Endothelial cell (in vitro differentiated cells): ENCODE measurements around the gene SAMD4A. TPM values are rescaled to one million over a fixed set of nuclear protein-coding genes. Genes with fewer than 3 reads are reported as not detected.

Source experiments
- DNase-seq: peaks from one replicate; pipeline ENCODE4 v3.0.0; 2021; ENCODE audit warnings: low spot score
- H3K27ac Mint-ChIP-seq: one replicate; pipeline ENCODE4 v1.8.0; 2021; ENCODE audit warnings: mixed read lengths, inconsistent platforms; ENCODE audit not compliant: unreplicated experiment
- H3K27me3 Mint-ChIP-seq: one replicate; pipeline ENCODE4 v1.8.0; 2021; ENCODE audit warnings: mild to moderate bottlenecking, moderate library complexity, mixed read lengths, inconsistent platforms; ENCODE audit not compliant: unreplicated experiment
- H3K36me3 Mint-ChIP-seq: one replicate; pipeline ENCODE4 v1.8.0; 2021; ENCODE audit warnings: mild to moderate bottlenecking, low read depth, mixed read lengths, inconsistent platforms; ENCODE audit not compliant: unreplicated experiment
- H3K4me1 Mint-ChIP-seq: one replicate; pipeline ENCODE4 v1.8.0; 2021; ENCODE audit warnings: mild to moderate bottlenecking, mixed read lengths, inconsistent platforms; ENCODE audit not compliant: unreplicated experiment
- H3K4me3 Mint-ChIP-seq: one replicate; pipeline ENCODE4 v1.8.0; 2021; ENCODE audit warnings: mild to moderate bottlenecking, mixed read lengths, inconsistent platforms; ENCODE audit not compliant: unreplicated experiment
- H3K9me3 Mint-ChIP-seq: one replicate; pipeline ENCODE4 v1.8.0; 2021; ENCODE audit warnings: mixed read lengths, inconsistent platforms; ENCODE audit not compliant: unreplicated experiment
- CTCF ChIP-seq: fragments of 200-600 bp; sonication (generic); IDR thresholded peaks from one replicate; pipeline ENCODE4 v1.5.0; 2021; ENCODE audit warnings: antibody characterized with exemption; ENCODE audit not compliant: unreplicated experiment
- total RNA-seq: library from RNA; stranded (reverse); fragmentation: NEBNext Ultra II Directional; extraction: Animal tissue kit (Norgen Biotek cat#: 25700); gene quantifications from one replicate; pipeline ENCODE4 v1.2.1, GENCODE V29; 2021; ENCODE audit not compliant: unreplicated experiment

Gene SAMD4A
- total RNA-seq, 1 donor from 2014 or later = 9.2 TPM

GRCh38 chr14:54642121-54642520, 75.2 kb downstream of the SAMD4A start:
- TF ChIP-seq CTCF = no peak
- no peak overlapping the region for H3K27ac Mint-ChIP-seq
- H3K27me3 Mint-ChIP-seq = peaks cover 4% of the 10 kb centered on the region
- no peak for DNase-seq
- no peak overlapping the region for H3K4me3 Mint-ChIP-seq
- H3K9me3 Mint-ChIP-seq = no peaks in the 10 kb centered on the region
- H3K4me1 Mint-ChIP-seq = peaks cover 28% of the 10 kb centered on the region
- no peaks in the 10 kb centered on the region for H3K36me3 Mint-ChIP-seq

- Mint-ChIP-seq H3K4me1 (peaks cover 28% of the 10 kb centered on the region), H3K9me3 (no peaks in the 10 kb centered on the region), H3K4me3 (no peak overlapping the region), H3K27me3 (peaks cover 2% of the 10 kb centered on the region), H3K36me3 (no peaks in the 10 kb centered on the region), H3K27ac (peak overlapping the region; percentile 84)
- no peak for DNase-seq
- TF ChIP-seq CTCF = no peak
These were observed 76.1 kb downstream of the SAMD4A start for GRCh38 chr14:54642801-54643695.

- TF ChIP-seq CTCF = no peak
- no peaks in the 10 kb centered on the region for H3K36me3 Mint-ChIP-seq
These were observed 76.8 kb downstream of the SAMD4A start for GRCh38 chr14:54643696-54644176.

GRCh38 chr14:54645639-54646038, 78.7 kb downstream of the SAMD4A start:
- Mint-ChIP-seq H3K4me3 (no peak overlapping the region), H3K4me1 (peaks cover 26% of the 10 kb centered on the region), H3K27ac (no peak overlapping the region), H3K36me3 (no peaks in the 10 kb centered on the region), H3K9me3 (no peaks in the 10 kb centered on the region), H3K27me3 (peaks cover 3% of the 10 kb centered on the region)
- no peak for DNase-seq
- TF ChIP-seq CTCF = no peak

More at GRCh38 chr14:54643696-54644176, 76.8 kb downstream of the SAMD4A start:
- no peak for DNase-seq
- Mint-ChIP-seq H3K27ac (peak overlapping the region; percentile 84), H3K4me3 (no peak overlapping the region), H3K9me3 (no peaks in the 10 kb centered on the region), H3K4me1 (peaks cover 28% of the 10 kb centered on the region), H3K27me3 (peaks cover 2% of the 10 kb centered on the region)

- no peak for TF ChIP-seq CTCF
- no peaks in the 10 kb centered on the region for H3K36me3 Mint-ChIP-seq
- H3K27ac Mint-ChIP-seq = no peak overlapping the region
- no peak overlapping the region for H3K4me3 Mint-ChIP-seq
- DNase-seq = no peak
- peaks cover 19% of the 10 kb centered on the region for H3K4me1 Mint-ChIP-seq
- no peaks in the 10 kb centered on the region for H3K9me3 Mint-ChIP-seq
- peaks cover 1% of the 10 kb centered on the region for H3K27me3 Mint-ChIP-seq
These were observed 79.7 kb downstream of the SAMD4A start for GRCh38 chr14:54646626-54647025.
